Naive thymus-derived CD8-positive, alpha-beta T cell (primary cell): Measurements from ENCODE around the gene MT2A. TPM values are rescaled to one million over a fixed set of nuclear protein-coding genes. Genes with fewer than 3 reads are reported as not detected.
A peak's percentile ranks its signal among the peaks of the same experiment; 100 is the strongest.
"Not testable (repeated sequence)": the region's sequence is repeated elsewhere in the genome, so short reads cannot be mapped to it uniquely, and the experiment has no call there.

Source experiments
- ATAC-seq, 2 donors: fragments of 150-1000 bp; cut with Tn5 transposase in 1 of 2; sonication (Bioruptor Pico), chemical (Tn5 transposase) in 1 of 2; 1 replicate in 1 of 2; 2 replicates in 1 of 2; pipeline ENCODE4 v1.10.0; 2021; ENCODE audit warnings: mild to moderate bottlenecking in 2 of 2, moderate library complexity in 2 of 2
- POLR2A ChIA-PET: fragments of 350-600 bp; sonication (Branson Sonifier 250); formaldehyde crosslinking; loops from one replicate; lab custom pipeline; 2021; ENCODE audit warnings: antibody characterized with exemption; lab: Charles Lee
- DNase-seq, 10 donors: peaks; one replicate each; pipeline versions ENCODE4 v3.0.0 to v3.0.0-alpha.2; 2020 to 2022
- H3K27ac Mint-ChIP-seq, 10 donors: one replicate each; pipeline ENCODE4 v1.8.0; 2020 to 2022; ENCODE audit warnings: mild to moderate bottlenecking in 10 of 10, mixed read lengths in 10 of 10, moderate library complexity in 4 of 10, inconsistent platforms in 1 of 10
- H3K27me3 Mint-ChIP-seq, 5 donors: one replicate each; pipeline ENCODE4 v1.8.0; 2021 to 2022; ENCODE audit warnings: mixed read lengths in 5 of 5
- H3K36me3 Mint-ChIP-seq, 3 donors: one replicate each; pipeline ENCODE4 v1.8.0; 2020 to 2022; ENCODE audit warnings: mixed read lengths in 3 of 3, mild to moderate bottlenecking in 2 of 3, inconsistent platforms in 1 of 3
- H3K4me1 Mint-ChIP-seq, 4 donors: one replicate each; pipeline ENCODE4 v1.8.0; 2021 to 2022; ENCODE audit warnings: mixed read lengths in 4 of 4
- H3K4me3 Mint-ChIP-seq, 10 donors: one replicate each; pipeline ENCODE4 v1.8.0; 2020 to 2022; ENCODE audit warnings: mild to moderate bottlenecking in 10 of 10, mixed read lengths in 10 of 10, moderate library complexity in 6 of 10, inconsistent platforms in 1 of 10
- H3K9me3 Mint-ChIP-seq, 9 donors: one replicate each; pipeline ENCODE4 v1.8.0; 2020 to 2022; ENCODE audit warnings: mixed read lengths in 9 of 9, mild to moderate bottlenecking in 3 of 9, inconsistent platforms in 1 of 9, moderate library complexity in 1 of 9
- polyA plus RNA-seq, 3 donors: library from polyadenylated mRNA; unstranded; fragments of 300-500 nt; fragmentation: Illumina TruSeq; gene quantifications; one replicate each; pipeline ENCODE4 v1.2.3, GENCODE V29; 2021
- total RNA-seq, 8 experiments: library from RNA in 2 of 8; stranded (reverse) in 2 of 8; gene quantifications; one replicate each; pipeline ENCODE4 v1.2.3 and lab custom pipeline; 2021 to 2026

The MT2A gene
- total and polyA plus RNA-seq, 5 experiments from 2014 or later, result 32.3 to 303 (median 248) TPM

GRCh38 chr16:56582911-56583310 lies 25.5 kb upstream of the MT2A start:
- H3K27ac Mint-ChIP-seq, result not testable (repeated sequence)

GRCh38 chr16:56583351-56584168 lies 24.8 kb upstream of the MT2A start:
- Mint-ChIP-seq H3K4me3 (no peak overlapping the region), H3K36me3 (no peaks in the 10 kb centered on the region), H3K9me3 (no peaks in the 10 kb centered on the region), H3K4me1 (peaks cover 0 to 2% (median 0%) of the 10 kb centered on the region in 4 donors), H3K27me3 (peaks cover 0 to 6% (median 0%) of the 10 kb centered on the region in 5 donors), H3K27ac (no peak overlapping the region)
- POLR2A ChIA-PET, result interaction anchor here (0.9 kb wide), 1 partner anchor 125 kb away, joined by 3 read pairs; no protein-coding TSS in a partner anchor
- ATAC-seq (no peak), DNase-seq (no peak)

More at GRCh38 chr16:56582911-56583310, 25.5 kb upstream of the MT2A start:
- not testable (repeated sequence) for H3K27me3 Mint-ChIP-seq, DNase-seq, H3K4me1 Mint-ChIP-seq, ATAC-seq, H3K4me3 Mint-ChIP-seq, H3K9me3 Mint-ChIP-seq, H3K36me3 Mint-ChIP-seq
- POLR2A ChIA-PET, result interaction anchor here (0.9 kb wide), 1 partner anchor 126 kb away, joined by 3 read pairs; no protein-coding TSS in a partner anchor

GRCh38 chr16:56584276-56584675 lies 24.1 kb upstream of the MT2A start:
- POLR2A ChIA-PET, result no interaction called here
- ATAC-seq (no peak), DNase-seq (no peak)
- no peak overlapping the region for H3K4me3 Mint-ChIP-seq
- no peaks in the 10 kb centered on the region for H3K36me3 Mint-ChIP-seq
- no peaks in the 10 kb centered on the region for H3K9me3 Mint-ChIP-seq
- H3K27me3 Mint-ChIP-seq, result peaks cover 0 to 9% (median 0%) of the 10 kb centered on the region in 5 donors
- no peak overlapping the region for H3K27ac Mint-ChIP-seq
- H3K4me1 Mint-ChIP-seq, result peaks cover 0 to 5% (median 4%) of the 10 kb centered on the region in 4 donors

GRCh38 chr16:56588781-56589140 lies 19.6 kb upstream of the MT2A start:
- peaks cover 0 to 14% (median 2%) of the 10 kb centered on the region in 5 donors for H3K27me3 Mint-ChIP-seq
- DNase-seq (no peak), ATAC-seq (no peak)
- peak overlapping the region; percentile 80 to 94 (median 90) for H3K4me3 Mint-ChIP-seq
- peaks cover 8 to 15% (median 11%) of the 10 kb centered on the region in 4 donors for H3K4me1 Mint-ChIP-seq
- no peaks in the 10 kb centered on the region for H3K36me3 Mint-ChIP-seq
- POLR2A ChIA-PET, result interaction anchor here (0.6 to 1.8 kb wide), 5 partner anchors 12 to 31 kb away, joined by 3 to 5 read pairs (median 3); partner anchors contain the start of gene MT2A
- no peaks in the 10 kb centered on the region for H3K9me3 Mint-ChIP-seq
- peak overlapping the region in 5 of 10 donors; percentile 52 to 86 (median 75) for H3K27ac Mint-ChIP-seq

- POLR2A ChIA-PET, result interaction anchor here (0.6 to 1.8 kb wide), 5 partner anchors 11 to 31 kb away, joined by 3 to 5 read pairs (median 3); partner anchors contain the start of gene MT2A
- Mint-ChIP-seq H3K4me3 (peak within 1 kb of the TSS; percentile 80 to 94 (median 90)), H3K27me3 (peaks cover 0 to 14% (median 2%) of the 10 kb centered on the region in 5 donors), H3K9me3 (no peaks in the 10 kb centered on the region), H3K4me1 (peaks cover 8 to 15% (median 11%) of the 10 kb centered on the region in 4 donors), H3K27ac (peak within 1 kb of the TSS in 8 of 10 donors; percentile 24 to 86 (median 64)), H3K36me3 (peaks cover 0 to 2% (median 0%) of the 10 kb centered on the region in 3 donors)
- peak; percentile 19 to 70 (median 38) for DNase-seq
- peak; percentile 91 to 95 for ATAC-seq
These were observed 19.0 kb upstream of the MT2A start, which contains the start of gene MT3 for GRCh38 chr16:56589141-56590039. TSS of gene MT3 (plus strand) at chr16:56589528. CDS start at chr16:56589591, 63 bp downstream.

- DNase-seq (no peak), ATAC-seq (no peak)
- H3K4me1 Mint-ChIP-seq, result peaks cover 8 to 15% (median 11%) of the 10 kb centered on the region in 4 donors
- no peak overlapping the region for H3K27ac Mint-ChIP-seq
- peak overlapping the region in 1 of 10 donors; percentile 16 for H3K4me3 Mint-ChIP-seq
- H3K36me3 Mint-ChIP-seq, result peaks cover 0 to 2% (median 0%) of the 10 kb centered on the region in 3 donors
- no peaks in the 10 kb centered on the region for H3K9me3 Mint-ChIP-seq
- peaks cover 0 to 9% (median 2%) of the 10 kb centered on the region in 5 donors for H3K27me3 Mint-ChIP-seq
- POLR2A ChIA-PET, result interaction anchor here (0.7 to 1.5 kb wide), 4 partner anchors 14 to 86 kb away, joined by 3 to 4 read pairs (median 4); no protein-coding TSS in a partner anchor
These were observed 16.9 kb upstream of the MT2A start for GRCh38 chr16:56591377-56592060.

- DNase-seq (no peak), ATAC-seq (no peak)
- Mint-ChIP-seq H3K36me3 (peaks cover 0 to 2% (median 0%) of the 10 kb centered on the region in 3 donors), H3K4me3 (no peak overlapping the region), H3K4me1 (peaks cover 7 to 15% (median 11%) of the 10 kb centered on the region in 4 donors), H3K27me3 (peaks cover 0 to 7% (median 2%) of the 10 kb centered on the region in 5 donors), H3K9me3 (no peaks in the 10 kb centered on the region), H3K27ac (no peak overlapping the region)
- POLR2A ChIA-PET, result interaction anchor here (0.6 kb wide), 1 partner anchor 120 kb away, joined by 4 read pairs; no protein-coding TSS in a partner anchor
These were observed 14.7 kb upstream of the MT2A start for GRCh38 chr16:56593573-56594291.

GRCh38 chr16:56594292-56594619 lies 14.1 kb upstream of the MT2A start:
- H3K4me3 Mint-ChIP-seq, result no peak overlapping the region
- DNase-seq, result no peak
- POLR2A ChIA-PET, result interaction anchor here (0.6 kb wide), 1 partner anchor 120 kb away, joined by 4 read pairs; no protein-coding TSS in a partner anchor
- H3K9me3 Mint-ChIP-seq, result no peaks in the 10 kb centered on the region
- H3K36me3 Mint-ChIP-seq, result peaks cover 0 to 2% (median 0%) of the 10 kb centered on the region in 3 donors
- H3K4me1 Mint-ChIP-seq, result peaks cover 5 to 13% (median 9%) of the 10 kb centered on the region in 4 donors
- peak overlapping the region in 1 of 10 donors; percentile 56 for H3K27ac Mint-ChIP-seq
- ATAC-seq, result no peak
- H3K27me3 Mint-ChIP-seq, result peaks cover 0 to 5% (median 2%) of the 10 kb centered on the region in 5 donors

- Mint-ChIP-seq H3K4me1 (peaks cover 0 to 9% (median 3%) of the 10 kb centered on the region in 4 donors), H3K36me3 (no peaks in the 10 kb centered on the region), H3K27me3 (peaks cover 0 to 6% (median 0%) of the 10 kb centered on the region in 5 donors), H3K9me3 (no peaks in the 10 kb centered on the region), H3K27ac (peak overlapping the region in 2 of 10 donors; percentile 17 to 38), H3K4me3 (no peak overlapping the region)
- peak; percentile 38 to 46 for ATAC-seq
- peak in 1 of 10 donors; percentile 36 for DNase-seq
- POLR2A ChIA-PET, result interaction anchor here (0.7 to 1.1 kb wide), 5 partner anchors 8 to 102 kb away, joined by 3 to 11 read pairs (median 4); partner anchors contain the start of genes MT2A and MT3
These were observed 7.9 kb upstream of the MT2A start for GRCh38 chr16:56600398-56600999.

- Mint-ChIP-seq H3K4me3 (no peak overlapping the region), H3K4me1 (peaks cover 0 to 14% (median 9%) of the 10 kb centered on the region in 4 donors), H3K27me3 (peaks cover 0 to 6% (median 0%) of the 10 kb centered on the region in 5 donors), H3K27ac (no peak overlapping the region), H3K36me3 (no peaks in the 10 kb centered on the region), H3K9me3 (no peaks in the 10 kb centered on the region)
- no peak for ATAC-seq
- no peak for DNase-seq
- POLR2A ChIA-PET, result interaction anchor here (0.7 to 1.1 kb wide), 2 partner anchors 24 to 54 kb away, joined by 3 read pairs; no protein-coding TSS in a partner anchor
These were observed 7.1 kb upstream of the MT2A start for GRCh38 chr16:56601325-56601724.
